NCI-H2196 (cell line): Measurements from ENCODE around the gene DENND2A.
"Not testable (repeated sequence)": the region's sequence is repeated elsewhere in the genome, so short reads cannot be mapped to it uniquely, and the experiment has no call there.

Experiments
- DNase-seq: peaks from one replicate; lab custom pipeline; 2025; ENCODE audit not compliant: unreplicated experiment; lab: John Stamatoyannopoulos, UW

DENND2A gene

GRCh38 chr7:140552240-140552679 is 88.4 kb downstream of the DENND2A start:
- no peak for DNase-seq

DNA sequence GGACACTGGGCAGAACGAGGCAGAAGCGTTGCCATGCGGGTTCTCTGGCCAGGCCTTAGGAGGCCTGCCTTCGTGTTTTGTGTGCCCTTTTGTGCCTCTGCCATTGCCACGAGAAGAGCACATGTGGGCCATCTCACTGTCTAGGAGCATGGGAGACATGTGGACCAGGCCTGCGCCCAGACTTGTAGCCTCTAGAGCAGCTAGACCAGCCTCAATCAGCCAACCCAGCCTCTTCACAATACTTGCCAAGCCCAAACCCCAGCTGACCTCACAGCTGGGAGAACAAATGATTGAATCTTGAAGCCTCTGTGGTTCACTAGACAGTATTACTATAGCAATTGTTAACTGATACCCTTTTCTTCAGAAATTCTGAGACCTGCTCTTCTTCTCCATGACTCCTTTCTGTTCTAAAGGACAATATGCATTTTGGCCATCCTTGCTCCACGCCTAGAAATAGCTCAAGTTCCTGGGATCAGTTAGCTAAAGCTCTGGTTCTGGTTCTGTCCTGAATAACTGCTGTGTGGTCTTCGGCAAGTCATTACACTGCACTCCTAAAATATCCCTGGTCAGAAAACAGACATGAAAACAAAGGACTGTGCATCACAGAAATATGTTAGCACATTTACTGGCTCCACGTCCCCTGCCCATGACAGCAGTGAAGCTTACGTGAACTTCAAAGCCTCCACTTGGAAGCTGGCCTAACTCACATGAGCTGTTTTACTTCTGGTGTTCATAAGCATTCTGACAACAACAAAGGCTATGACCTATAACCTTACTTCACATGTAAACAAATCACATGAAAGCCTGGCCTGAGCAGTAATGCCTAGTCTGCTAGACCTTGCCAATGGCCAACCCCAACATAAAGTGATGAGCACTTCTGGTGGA is 89.0 kb downstream of the DENND2A start:
- no peak for DNase-seq

- DNase-seq: no peak
Measured at GRCh38 chr7:140546947-140547346, 93.7 kb downstream of the DENND2A start.

DNA sequence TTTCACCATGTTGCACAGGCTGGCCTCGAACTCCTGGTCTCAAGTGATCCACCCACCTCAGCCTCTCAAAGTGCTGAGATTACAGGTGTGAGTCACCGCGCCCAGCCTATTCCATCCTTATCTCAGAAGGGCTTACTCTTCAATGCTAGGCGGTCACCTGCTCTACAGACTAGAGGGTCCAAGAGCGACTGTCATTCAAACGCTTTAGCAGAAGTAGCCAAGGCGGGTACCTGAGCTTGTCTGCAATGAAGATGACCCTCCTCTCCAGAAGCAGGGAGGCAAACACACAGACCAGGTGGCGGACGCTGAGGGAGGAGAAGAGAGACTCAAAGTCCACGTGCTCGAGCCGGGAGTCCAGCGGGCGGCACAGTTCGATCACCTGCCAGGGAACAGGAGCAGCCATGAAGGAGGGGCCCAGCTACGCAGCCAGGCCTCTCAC is 96.2 kb downstream of the DENND2A start:
- no peak for DNase-seq

DNA sequence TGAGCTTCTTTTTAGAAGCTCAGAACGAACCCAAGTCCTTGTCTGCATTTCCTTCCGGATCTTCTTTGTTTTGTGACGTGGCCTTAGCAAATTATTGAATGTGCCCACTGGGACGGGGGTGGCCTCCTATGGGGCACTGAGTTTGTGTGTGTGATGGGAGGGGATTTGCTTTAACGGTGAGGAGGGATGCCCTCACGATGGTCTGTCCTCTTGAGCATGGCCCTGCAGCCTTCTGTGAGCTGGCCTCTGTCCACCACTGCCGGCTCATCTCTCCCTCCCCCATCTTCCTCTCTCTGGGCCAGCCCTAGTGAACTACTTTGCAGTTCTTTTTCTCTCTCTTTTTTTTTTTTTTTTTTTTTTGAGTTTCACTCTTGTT is 98.4 kb downstream of the DENND2A start:
- no peak for DNase-seq

DNA sequence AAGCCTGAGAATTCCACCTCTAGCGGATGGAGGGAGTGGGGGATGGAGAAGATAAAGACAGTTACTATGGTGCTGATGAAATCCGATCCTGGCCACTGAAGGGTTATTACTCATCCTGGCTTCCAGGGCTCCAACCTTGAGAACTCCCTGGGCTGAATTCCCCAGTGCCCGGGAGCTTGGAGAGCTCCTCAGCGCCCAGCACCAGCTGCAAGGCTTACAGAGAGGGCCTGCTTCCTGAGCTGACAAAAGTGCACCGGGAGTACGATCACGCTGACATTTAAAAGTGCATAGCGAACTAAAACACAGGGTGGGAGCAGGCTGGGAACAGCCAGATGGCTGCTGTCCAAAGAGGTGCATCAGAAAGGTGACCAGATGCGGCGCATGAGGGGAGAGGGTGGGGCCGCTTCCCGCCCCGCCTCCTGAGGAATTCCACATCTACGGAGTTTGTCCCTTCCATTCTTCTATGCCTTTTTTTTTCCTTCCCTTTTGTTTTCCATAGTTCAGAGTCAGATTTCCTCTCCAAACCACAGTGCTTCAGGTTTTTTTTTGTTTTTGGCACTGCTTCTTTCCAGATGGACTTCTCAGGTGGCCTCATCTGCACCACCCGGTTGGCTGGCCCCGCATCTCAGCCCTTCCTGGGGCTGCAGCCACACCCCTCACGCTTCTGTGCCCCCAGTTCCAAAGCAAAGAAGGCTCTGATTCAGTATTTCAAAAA is 98.9 kb downstream of the DENND2A start:
- DNase-seq: peak; percentile 89

DNA sequence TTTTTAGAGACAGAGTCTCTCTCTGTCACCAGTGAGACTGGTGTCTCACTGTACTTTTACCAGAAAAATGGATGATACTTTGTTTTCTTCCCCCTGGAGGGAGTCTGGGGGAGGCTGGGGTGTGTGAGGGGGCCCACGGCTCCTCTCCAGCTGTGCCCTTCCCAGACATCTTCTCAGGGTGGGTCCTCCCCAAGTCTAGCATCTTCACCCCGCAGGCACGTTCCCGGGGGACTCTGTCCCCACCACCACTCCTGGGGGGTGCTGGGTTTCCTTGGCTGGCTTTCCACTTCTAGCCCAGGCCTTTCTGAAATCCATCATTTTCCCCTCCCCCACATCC is 99.5 kb downstream of the DENND2A start:
- no peak for DNase-seq

GRCh38 chr7:140540136-140540777 is 100.4 kb downstream of the DENND2A start:
- DNase-seq: no peak

- DNase-seq: no peak
Measured at GRCh38 chr7:140539461-140539860, 101.2 kb downstream of the DENND2A start.

DNA sequence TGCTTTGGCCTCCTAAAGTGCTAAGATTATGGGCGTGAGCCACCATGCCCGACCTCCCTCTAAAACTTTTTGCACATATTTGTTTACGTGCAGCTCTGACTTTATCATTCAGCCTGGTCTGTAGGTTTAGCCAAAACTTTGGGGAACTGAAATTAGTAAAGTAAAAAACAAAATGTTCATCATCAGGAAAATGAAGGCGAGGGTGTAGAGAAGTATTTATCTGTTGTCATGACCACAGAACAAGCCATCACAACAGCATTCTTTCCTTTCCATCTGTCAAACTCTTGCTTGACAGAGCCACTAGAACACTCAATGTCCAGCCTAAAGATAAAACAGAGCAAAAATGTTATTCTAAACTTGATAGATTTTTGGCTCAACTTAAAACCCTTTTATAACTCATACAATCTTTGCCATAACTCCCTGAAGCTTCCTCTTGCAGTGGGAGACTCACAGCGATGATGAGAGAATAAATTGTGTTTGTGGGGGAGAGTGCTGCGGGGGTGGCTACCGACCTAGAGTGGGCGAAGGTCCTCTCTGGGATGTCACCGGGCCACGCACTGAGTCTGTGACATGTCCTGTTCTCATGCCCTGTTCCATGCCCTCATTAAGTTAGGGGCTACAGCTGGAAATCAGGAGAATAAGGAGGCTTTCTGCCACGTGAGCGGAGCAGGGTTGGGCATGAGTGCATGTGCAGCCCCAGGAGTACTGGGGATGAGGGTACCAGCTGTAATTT is 102.7 kb downstream of the DENND2A start:
- DNase-seq: no peak

DNA sequence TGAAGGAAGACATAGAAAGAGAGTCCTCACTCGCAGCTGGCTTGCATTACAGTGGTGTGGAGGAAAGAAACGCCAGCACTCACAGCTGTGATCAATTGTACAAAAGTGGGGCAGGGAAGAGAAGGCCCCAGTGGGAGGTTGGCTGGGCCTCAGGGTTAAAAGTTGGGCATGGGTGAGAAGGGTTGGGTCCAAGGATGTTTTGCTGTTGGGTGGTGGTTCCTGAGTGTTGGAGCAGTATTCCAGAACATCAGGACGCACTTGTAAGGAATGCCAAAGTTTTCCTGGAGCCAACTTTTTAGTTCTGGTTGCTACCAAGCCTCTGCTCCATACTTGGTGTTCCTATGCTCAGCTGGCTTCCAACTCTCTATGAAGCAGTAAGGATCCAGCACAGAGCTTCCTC is 105.9 kb downstream of the DENND2A start:
- no peak for DNase-seq

DNA sequence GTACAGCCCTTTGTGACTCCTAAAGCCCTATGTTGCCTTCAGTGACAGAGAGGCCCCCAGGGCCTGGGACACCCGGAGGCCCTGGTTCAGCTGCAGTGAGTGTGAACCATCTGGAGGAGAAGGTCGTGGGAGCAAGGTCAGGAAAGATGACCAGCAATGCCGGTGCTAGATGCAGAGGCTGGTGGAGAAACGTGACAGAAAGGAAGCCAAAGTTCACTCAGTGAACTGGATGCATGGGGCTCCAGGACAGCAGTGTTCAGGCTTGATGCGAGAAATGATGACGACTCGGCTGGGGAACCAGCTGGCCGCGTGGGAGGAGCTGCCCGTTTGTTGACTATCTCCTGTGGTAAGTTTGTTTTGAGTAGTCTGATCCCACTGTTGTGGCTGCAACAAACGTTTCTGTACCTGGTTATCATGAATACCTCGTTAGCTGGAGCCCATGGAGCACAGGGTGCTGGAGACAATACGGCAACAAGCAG is 107.2 kb downstream of the DENND2A start:
- no peak for DNase-seq

DNA sequence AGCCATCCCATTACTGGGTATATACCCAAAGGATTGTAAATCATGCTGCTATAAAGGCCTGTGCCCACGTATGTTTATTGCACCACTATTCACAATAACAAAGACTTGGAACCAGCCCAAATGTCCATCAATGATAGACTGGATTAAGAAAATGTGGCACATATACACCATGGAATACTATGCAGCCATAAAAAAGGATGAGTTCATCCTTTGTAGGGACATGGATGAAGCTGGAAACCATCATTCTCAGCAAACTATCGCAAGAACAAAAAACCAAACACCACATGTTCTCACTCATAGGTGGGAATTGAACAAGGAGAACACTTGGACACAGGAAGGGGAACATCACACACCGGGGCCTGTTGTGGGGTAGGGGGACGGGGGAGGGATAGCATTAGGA is 111.2 kb downstream of the DENND2A start:
- not testable (repeated sequence) for DNase-seq

- no peak for DNase-seq
Measured at GRCh38 chr7:140526787-140527664, 113.6 kb downstream of the DENND2A start.

DNA sequence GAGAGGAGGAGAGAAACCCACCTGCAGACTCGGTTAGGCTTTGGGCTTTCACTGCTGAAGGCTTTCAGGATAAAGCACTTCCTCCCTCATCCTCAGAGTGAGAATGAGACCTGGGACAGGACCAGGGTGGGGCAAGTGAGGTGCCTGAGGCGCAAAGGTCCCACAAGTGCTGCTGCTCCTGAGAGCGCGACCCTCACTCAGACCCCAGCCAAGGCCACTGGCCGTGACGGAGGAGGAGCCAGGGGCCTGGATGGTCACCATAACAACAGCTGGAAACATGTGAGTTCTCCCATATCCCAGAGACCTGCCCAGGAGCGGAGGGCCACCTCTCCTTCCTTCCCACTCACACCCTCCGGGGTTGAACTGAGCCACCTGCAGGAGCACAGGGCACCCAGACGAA is 114.4 kb downstream of the DENND2A start:
- DNase-seq: no peak

- DNase-seq: no peak
Measured at GRCh38 chr7:140525743-140526142, 114.9 kb downstream of the DENND2A start.

GRCh38 chr7:140521421-140521820 is 119.2 kb downstream of the DENND2A start:
- no peak for DNase-seq

- DNase-seq: no peak
Measured at GRCh38 chr7:140519007-140519399, 121.6 kb downstream of the DENND2A start.

GRCh38 chr7:140518370-140519006 is 122.1 kb downstream of the DENND2A start:
- DNase-seq: no peak
